Inflammatory macrophage (primary cell): ENCODE data around the gene THSD7B.

Experiments used
- DNase-seq, 2 donors: peaks; one replicate each; pipeline ENCODE4 v3.0.0-alpha.2; 2020 to 2022

THSD7B gene

GRCh38 chr2:137724912-137725311, 959.6 kb downstream of the THSD7B start:
- DNase-seq = no peak
